HCEC 1CT (cell line): ENCODE data around the gene ATP5IF1.

Experiments
- DNase-seq: peaks from one replicate; pipeline ENCODE4 v3.0.0-alpha.2; 2017

Gene ATP5IF1

GRCh38 chr1:28235755-28236655, at the start of gene ATP5IF1:
TSS of gene ATP5IF1 (plus strand) at chr1:28236124. CDS start at chr1:28236184, 60 bp downstream.
- DNase-seq: peak; percentile 99

GRCh38 chr1:28190337-28190979, 45.5 kb upstream of the ATP5IF1 start:
- DNase-seq: no peak

- DNase-seq: no peak
Measured at GRCh38 chr1:28190996-28191645, 44.8 kb upstream of the ATP5IF1 start.

GRCh38 chr1:28193701-28194161, 42.2 kb upstream of the ATP5IF1 start:
- DNase-seq: no peak

- no peak for DNase-seq
Measured at GRCh38 chr1:28194326-28195035, 41.4 kb upstream of the ATP5IF1 start.

- DNase-seq: no peak
Measured at GRCh38 chr1:28195780-28196179, 40.1 kb upstream of the ATP5IF1 start.

- DNase-seq: no peak
Measured at GRCh38 chr1:28196330-28196729, 39.6 kb upstream of the ATP5IF1 start.

GRCh38 chr1:28197682-28198415, 38.1 kb upstream of the ATP5IF1 start:
- DNase-seq: no peak

GRCh38 chr1:28199328-28200233, 36.3 kb upstream of the ATP5IF1 start:
- DNase-seq: no peak

- DNase-seq: no peak
Measured at GRCh38 chr1:28200234-28200873, 35.6 kb upstream of the ATP5IF1 start.

GRCh38 chr1:28205243-28205642, 30.7 kb upstream of the ATP5IF1 start:
- DNase-seq: no peak

- DNase-seq: peak; percentile 62
Measured at GRCh38 chr1:28208818-28209441, 27.0 kb upstream of the ATP5IF1 start.

- DNase-seq: no peak
Measured at GRCh38 chr1:28209700-28210099, 26.2 kb upstream of the ATP5IF1 start.

- no peak for DNase-seq
Measured at GRCh38 chr1:28213315-28213714, 22.6 kb upstream of the ATP5IF1 start.

- no peak for DNase-seq
Measured at GRCh38 chr1:28229089-28229488, 6.8 kb upstream of the ATP5IF1 start.

GRCh38 chr1:28229996-28230395, 5.9 kb upstream of the ATP5IF1 start:
- no peak for DNase-seq

- peak; percentile 93 for DNase-seq
Measured at GRCh38 chr1:28232558-28233263, 3.2 kb upstream of the ATP5IF1 start, which contains the start of gene DNAJC8. TSS of gene DNAJC8 (minus strand) at chr1:28233029. CDS start at chr1:28232998, 31 bp downstream.

GRCh38 chr1:28233264-28233606, 2.7 kb upstream of the ATP5IF1 start:
- no peak for DNase-seq

- no peak for DNase-seq
Measured at GRCh38 chr1:28236656-28237322, 865 bp downstream of the ATP5IF1 start.
